Spleen (tissue), 7 donors: ENCODE measurements around the gene POTEF.
"Not testable (repeated sequence)": the region's sequence is repeated elsewhere in the genome, so short reads cannot be mapped to it uniquely, and the experiment has no call there.

Experiments used
- POLR2AphosphoS5 ChIP-seq, 3 donors: sonication (generic); formaldehyde crosslinking; IDR thresholded peaks; one replicate each; pipeline ENCODE4 v1.5.1; 2017; ENCODE audit warnings: antibody characterized with exemption in 3 of 3
- TF ChIP-seq, protein P1 (sequence below), 11 experiments: fragments of 200-600 bp in 7 of 11; fragments of 450-650 bp in 4 of 11; sonication (generic) in 4 of 11; IDR thresholded peaks in 8 of 11; conservative IDR thresholded peaks in 3 of 11; 1 replicate in 7 of 11; 2 replicates in 4 of 11; pipeline versions ENCODE4 v1.4.0 to v1.8.0; 2016 to 2021; ENCODE audit warnings: antibody characterized with exemption in 11 of 11, inconsistent platforms in 4 of 11, mild to moderate bottlenecking in 1 of 11
- donor health status: DM: no; HTN: no; CAD: no; lungs with moderate emphysema.
- donor health status: DM: no; HTN: no; CAD: no.
- donor health status: DM: no; HTN: no; CAD: no.

DNA sequence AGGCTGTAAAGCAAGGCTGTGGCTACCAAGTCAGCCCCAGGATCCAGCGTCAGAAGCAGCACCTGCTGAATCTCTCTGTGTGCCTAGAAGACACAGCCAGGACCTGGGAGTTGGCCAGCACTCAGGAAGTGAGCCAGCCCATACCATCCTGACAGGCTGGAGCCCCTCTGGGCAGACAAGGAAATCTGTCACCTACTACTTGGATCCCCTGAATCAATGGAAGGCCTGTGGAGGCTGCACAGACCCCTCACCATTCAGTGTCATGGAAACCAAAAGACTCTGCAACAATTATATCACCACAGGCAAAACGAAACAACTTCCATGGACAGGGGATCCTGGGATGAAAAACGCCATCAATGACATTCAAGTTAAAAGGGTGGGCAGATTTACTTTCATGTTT lies 37.6 kb upstream of the POTEF start:
- TF ChIP-seq, protein P1, sequence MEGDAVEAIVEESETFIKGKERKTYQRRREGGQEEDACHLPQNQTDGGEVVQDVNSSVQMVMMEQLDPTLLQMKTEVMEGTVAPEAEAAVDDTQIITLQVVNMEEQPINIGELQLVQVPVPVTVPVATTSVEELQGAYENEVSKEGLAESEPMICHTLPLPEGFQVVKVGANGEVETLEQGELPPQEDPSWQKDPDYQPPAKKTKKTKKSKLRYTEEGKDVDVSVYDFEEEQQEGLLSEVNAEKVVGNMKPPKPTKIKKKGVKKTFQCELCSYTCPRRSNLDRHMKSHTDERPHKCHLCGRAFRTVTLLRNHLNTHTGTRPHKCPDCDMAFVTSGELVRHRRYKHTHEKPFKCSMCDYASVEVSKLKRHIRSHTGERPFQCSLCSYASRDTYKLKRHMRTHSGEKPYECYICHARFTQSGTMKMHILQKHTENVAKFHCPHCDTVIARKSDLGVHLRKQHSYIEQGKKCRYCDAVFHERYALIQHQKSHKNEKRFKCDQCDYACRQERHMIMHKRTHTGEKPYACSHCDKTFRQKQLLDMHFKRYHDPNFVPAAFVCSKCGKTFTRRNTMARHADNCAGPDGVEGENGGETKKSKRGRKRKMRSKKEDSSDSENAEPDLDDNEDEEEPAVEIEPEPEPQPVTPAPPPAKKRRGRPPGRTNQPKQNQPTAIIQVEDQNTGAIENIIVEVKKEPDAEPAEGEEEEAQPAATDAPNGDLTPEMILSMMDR (IDR thresholded peaks at IDR 0.05 in 8 of 11, conservative IDR thresholded peaks at IDR 0.05 in 3 of 11), result not testable (repeated sequence)
- TF ChIP-seq POLR2AphosphoS5 (IDR thresholded peaks at IDR 0.05), result not testable (repeated sequence)
